ENCODE measurements around the gene PLEKHA7.
"Not testable (repeated sequence)": the region's sequence is repeated elsewhere in the genome, so short reads cannot be mapped to it uniquely, and the experiment has no call there.

The PLEKHA7 gene, protein sequence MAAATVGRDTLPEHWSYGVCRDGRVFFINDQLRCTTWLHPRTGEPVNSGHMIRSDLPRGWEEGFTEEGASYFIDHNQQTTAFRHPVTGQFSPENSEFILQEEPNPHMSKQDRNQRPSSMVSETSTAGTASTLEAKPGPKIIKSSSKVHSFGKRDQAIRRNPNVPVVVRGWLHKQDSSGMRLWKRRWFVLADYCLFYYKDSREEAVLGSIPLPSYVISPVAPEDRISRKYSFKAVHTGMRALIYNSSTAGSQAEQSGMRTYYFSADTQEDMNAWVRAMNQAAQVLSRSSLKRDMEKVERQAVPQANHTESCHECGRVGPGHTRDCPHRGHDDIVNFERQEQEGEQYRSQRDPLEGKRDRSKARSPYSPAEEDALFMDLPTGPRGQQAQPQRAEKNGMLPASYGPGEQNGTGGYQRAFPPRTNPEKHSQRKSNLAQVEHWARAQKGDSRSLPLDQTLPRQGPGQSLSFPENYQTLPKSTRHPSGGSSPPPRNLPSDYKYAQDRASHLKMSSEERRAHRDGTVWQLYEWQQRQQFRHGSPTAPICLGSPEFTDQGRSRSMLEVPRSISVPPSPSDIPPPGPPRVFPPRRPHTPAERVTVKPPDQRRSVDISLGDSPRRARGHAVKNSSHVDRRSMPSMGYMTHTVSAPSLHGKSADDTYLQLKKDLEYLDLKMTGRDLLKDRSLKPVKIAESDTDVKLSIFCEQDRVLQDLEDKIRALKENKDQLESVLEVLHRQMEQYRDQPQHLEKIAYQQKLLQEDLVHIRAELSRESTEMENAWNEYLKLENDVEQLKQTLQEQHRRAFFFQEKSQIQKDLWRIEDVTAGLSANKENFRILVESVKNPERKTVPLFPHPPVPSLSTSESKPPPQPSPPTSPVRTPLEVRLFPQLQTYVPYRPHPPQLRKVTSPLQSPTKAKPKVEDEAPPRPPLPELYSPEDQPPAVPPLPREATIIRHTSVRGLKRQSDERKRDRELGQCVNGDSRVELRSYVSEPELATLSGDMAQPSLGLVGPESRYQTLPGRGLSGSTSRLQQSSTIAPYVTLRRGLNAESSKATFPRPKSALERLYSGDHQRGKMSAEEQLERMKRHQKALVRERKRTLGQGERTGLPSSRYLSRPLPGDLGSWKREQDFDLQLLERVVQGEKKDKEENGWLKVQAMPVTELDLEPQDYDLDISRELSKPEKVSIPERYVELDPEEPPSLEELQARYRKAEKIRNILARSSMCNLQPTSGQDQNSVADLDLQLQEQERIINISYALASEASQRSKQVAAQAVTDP

DNA sequence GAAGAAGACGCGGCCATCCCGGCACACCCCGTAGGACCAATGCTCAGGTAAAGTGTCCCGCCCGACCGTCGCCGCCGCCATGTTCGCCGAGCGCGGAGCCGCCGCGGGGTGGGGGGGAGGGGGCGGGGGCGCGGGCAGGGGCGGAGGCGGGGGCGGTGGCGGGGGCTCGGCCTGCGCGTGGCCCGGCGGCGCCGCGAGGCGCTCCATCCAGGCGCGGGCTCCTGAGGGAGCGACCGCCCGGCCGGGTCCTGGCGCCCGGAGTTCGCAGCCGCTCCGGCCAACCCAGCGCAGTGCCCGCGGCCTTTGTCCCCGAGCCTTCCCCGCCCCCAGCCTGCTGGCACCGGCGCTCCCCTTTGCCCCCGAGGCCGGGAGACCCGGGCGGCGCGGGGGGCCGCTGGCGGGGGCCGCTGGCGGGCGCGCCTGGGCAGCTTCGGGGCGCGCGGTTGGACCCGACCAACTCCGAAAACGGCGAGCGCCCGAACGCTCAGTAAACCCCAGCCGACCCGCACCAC, at the start of gene PLEKHA7:
Gene PLEKHA7 (minus strand): TSS at position 94 of the 512 bp plus-strand sequence. CDS start 13 bp downstream, at position 81.
- in situ Hi-C loops (cut with MboI; ENCODE audit: low pct_unique_long_range_greater_than_20kb, low sequenced_read_pairs, unreplicated experiment) = no loop called here
- DNase-seq (ENCODE audit: low spot score) = peak; percentile 64
- TF ChIP-seq CTCF (IDR thresholded peaks at IDR 0.05; ENCODE audit: extremely low read depth, insufficient read depth, missing control alignments) = no peak

DNA sequence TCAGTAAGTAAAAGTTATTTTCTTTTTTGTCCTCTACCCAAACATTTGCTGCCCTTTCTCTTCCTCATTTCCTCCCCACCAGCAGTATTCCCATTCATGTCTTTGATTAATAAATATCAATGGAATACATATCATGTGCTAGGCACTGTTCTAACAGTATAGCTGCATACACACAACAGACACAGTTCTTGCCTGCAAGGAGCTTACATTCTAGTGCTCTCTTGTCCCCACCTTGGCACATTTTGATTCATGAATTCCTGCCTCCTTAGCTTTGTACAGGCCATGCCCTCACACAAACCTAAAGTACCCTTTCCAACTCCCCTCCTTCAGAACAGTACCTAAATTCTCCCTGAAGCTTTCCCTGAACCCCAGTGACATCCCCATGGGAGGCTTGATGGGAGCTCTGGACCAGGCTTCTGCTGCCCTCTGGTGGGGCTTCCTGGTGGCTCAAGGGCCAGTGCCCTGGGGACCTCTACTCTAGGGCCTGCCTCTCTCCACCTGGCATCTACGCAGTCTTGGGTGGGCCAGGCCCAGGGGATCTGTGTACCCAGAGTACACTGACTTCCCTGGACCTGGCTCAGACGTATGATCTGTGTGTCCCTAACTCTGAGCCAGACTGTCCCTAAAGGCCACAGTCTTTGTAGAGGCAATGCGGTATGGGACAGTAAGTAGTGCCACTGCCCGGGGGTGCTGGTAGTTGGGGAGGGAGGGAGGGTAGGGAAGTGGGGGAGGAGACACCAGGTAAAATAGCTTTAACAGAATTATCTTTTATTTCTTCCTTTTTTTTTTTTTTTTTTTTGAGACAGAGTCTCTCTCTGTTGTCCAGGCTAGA, 49.2 kb upstream of the PLEKHA7 start:
- peak; percentile 49 for DNase-seq (ENCODE audit: low spot score)
- TF ChIP-seq CTCF (IDR thresholded peaks at IDR 0.05; ENCODE audit: extremely low read depth, insufficient read depth, missing control alignments) = peak; percentile 78
- in situ Hi-C loops (cut with MboI; ENCODE audit: low pct_unique_long_range_greater_than_20kb, low sequenced_read_pairs, unreplicated experiment) = loop anchor here (10.0 kb wide), 2 partner anchors 129 to 249 kb away; no protein-coding TSS in a partner anchor

DNA sequence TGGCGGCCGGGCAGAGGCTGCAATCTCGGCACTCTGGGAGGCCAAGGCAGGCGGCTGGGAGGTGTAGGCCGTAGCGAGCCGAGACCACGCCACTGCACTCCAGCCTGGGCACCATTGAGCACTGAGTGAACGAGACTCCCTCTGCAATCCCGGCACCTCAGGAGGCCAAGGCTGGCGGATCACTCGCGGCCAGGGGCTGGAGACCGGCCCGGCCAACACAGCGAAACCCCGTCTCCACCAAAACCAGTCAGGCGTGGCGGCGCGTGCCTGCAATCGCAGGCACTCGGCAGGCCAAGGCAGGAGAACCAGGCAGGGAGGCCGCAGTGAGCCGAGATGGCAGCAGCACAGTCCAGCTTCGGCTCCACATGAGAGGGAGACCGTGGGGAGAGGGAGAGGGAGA, 36.9 kb upstream of the PLEKHA7 start:
- DNase-seq (ENCODE audit: low spot score); in situ Hi-C loops (cut with MboI; ENCODE audit: low pct_unique_long_range_greater_than_20kb, low sequenced_read_pairs, unreplicated experiment): not testable (repeated sequence)

- in situ Hi-C loops (cut with MboI; ENCODE audit: low pct_unique_long_range_greater_than_20kb, low sequenced_read_pairs, unreplicated experiment); DNase-seq (ENCODE audit: low spot score): not testable (repeated sequence)
Observed at GRCh38 chr11:17048491-17048890, 34.3 kb upstream of the PLEKHA7 start.

DNA sequence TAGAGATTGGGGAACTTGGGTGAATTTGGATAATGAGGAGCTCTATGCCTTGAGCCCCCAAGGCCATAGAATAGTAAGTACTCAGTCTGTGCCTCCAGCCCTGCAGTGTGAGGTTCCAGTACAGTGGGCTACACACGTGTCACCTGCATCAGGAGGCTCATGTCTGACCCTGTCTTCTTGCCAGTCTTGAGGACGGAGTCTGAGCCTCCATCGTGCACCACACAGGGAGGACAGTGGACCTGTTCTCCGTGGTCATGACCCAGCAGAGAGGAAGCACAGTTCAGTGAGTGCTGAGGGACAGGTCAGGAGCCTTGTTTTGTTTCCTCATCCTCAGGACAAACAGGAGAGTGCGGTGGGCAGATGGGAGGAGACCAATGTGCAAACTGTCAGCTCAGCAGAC, 32.5 kb upstream of the PLEKHA7 start:
- in situ Hi-C loops (cut with MboI; ENCODE audit: low pct_unique_long_range_greater_than_20kb, low sequenced_read_pairs, unreplicated experiment) = no loop called here
- TF ChIP-seq CTCF (IDR thresholded peaks at IDR 0.05; ENCODE audit: extremely low read depth, insufficient read depth, missing control alignments) = no peak
- no peak for DNase-seq (ENCODE audit: low spot score)

DNA sequence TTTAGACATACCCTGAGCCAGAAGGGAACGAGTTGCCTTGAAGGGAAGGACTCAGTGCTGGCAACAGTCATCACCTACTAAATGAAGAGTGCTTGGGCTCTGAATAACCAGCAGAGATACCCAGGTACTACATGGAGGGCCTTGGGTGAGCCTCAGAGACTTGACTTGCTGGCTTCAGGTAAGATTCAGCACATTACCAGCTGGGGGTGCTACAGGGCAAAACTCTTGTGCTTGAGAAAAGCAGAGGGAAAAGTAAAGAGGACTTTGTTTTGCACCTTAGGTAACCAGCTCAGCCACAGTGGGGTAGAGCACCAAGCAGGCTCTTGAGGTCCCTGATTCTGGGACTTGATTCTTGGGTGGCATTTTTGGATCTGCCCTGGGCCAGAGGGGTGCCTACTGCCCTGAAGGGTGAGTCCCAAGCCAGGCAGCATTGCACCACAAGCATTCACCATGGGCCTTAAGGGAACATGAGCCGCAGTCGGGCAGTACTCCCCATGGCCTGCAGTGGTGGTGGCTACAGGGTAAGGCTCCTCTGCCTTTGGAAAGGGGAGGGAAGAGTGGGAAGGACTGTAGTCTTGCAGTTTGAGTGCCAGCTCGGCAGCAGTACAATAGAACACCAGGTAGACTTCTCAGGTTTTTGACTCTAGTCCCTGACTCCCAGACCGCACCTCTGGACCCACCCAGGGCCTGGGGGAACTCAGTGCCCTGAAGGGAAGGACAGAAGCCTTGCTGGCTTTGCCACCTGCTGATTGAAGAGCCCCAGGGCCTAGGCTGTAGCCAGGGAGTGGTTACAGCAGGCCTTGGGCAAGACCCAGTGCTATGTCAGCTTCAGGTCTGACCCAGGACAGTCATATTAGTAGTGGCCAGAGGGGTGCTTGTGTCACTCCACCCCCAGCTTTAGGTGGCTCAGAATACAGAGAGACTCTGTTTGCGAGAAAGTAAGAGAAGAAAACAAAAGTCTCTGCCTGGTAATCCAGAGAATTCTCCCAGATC, 22.7 kb upstream of the PLEKHA7 start:
- DNase-seq (ENCODE audit: low spot score) = no peak
- peak; percentile 34 for TF ChIP-seq CTCF (IDR thresholded peaks at IDR 0.05; ENCODE audit: extremely low read depth, insufficient read depth, missing control alignments)
- in situ Hi-C loops (cut with MboI; ENCODE audit: low pct_unique_long_range_greater_than_20kb, low sequenced_read_pairs, unreplicated experiment) = no loop called here

GRCh38 chr11:17034027-17034426, 19.8 kb upstream of the PLEKHA7 start:
- in situ Hi-C loops (cut with MboI; ENCODE audit: low pct_unique_long_range_greater_than_20kb, low sequenced_read_pairs, unreplicated experiment); DNase-seq (ENCODE audit: low spot score): not testable (repeated sequence)
